HCT116 (cell line): Measurements from ENCODE around the gene POP5. TPM values are rescaled to one million over a fixed set of nuclear protein-coding genes. Genes with fewer than 3 reads are reported as not detected.
A peak's percentile ranks its signal among the peaks of the same experiment; 100 is the strongest.

Experiments
- ATAC-seq: fragments of 200-7000 bp; cut with Tn5 transposase; 2 replicates; pipeline ENCODE4 v1.9.1; 2020; ENCODE audit warnings: mild to moderate bottlenecking, moderate library complexity
- BruUV-seq: library from RNA; stranded (reverse); fragments of 400-500 nt; replicated peaks from 2 replicates; lab custom pipeline; 2021; lab: Mats Ljungman, UMichigan
- CTCF ChIA-PET: fragments of 300-600 bp; sonication (Branson Sonifier 250); formaldehyde crosslinking; loops from one replicate; lab custom pipeline; 2021; ENCODE audit warnings: antibody characterized with exemption; lab: Charles Lee
- POLR2A ChIA-PET: fragments of 300-600, 350-600 bp; sonication (Branson Sonifier 250); formaldehyde crosslinking; loops from one replicate; lab custom pipeline; 2021; ENCODE audit warnings: antibody characterized with exemption; lab: Charles Lee
- RAD21 ChIA-PET, 2 experiments: fragments of 300-600 bp; sonication (Branson Sonifier 250); formaldehyde crosslinking; loops; one replicate each; lab custom pipeline; 2023; ENCODE audit warnings: low total read pairs in 2 of 2; ENCODE audit not compliant: uncharacterized antibody in 2 of 2, unreplicated experiment in 2 of 2, low non-redundant PET in 1 of 2; lab: Charles Lee
- DNase-seq: peaks from one replicate; pipeline ENCODE4 v3.0.0-alpha.2; 2010; ENCODE audit warnings: low read depth, low spot score
- H2AFZ ChIP-seq: fragments of 200-600 bp; shearing (Covaris generic), sonication (generic); 2 replicates; pipeline ENCODE4 v1.6.1; 2017; ENCODE audit warnings: low read depth, mixed run types, mixed read lengths, antibody characterized with exemption, low read length; ENCODE audit not compliant: poor library complexity, severe bottlenecking
- H3K27ac ChIP-seq: 2 replicates; pipeline ENCODE4 v1.5.1; 2012; ENCODE audit warnings: low read depth, low read length
- H3K27me3 ChIP-seq: fragments of 200-600 bp; sonication (generic); 2 replicates; pipeline ENCODE4 v1.6.1; 2016; ENCODE audit warnings: mixed run types, low read length, mixed read lengths; ENCODE audit not compliant: insufficient read depth
- H3K36me3 ChIP-seq, 2 experiments: fragments of 200-500 bp in 1 of 2; fragments of 200-600 bp in 1 of 2; sonication (Bioruptor generic) in 1 of 2; sonication (generic) in 1 of 2; 2 replicates each; pipeline versions ENCODE4 v1.5.1 to v1.6.1; 2014 to 2016; ENCODE audit warnings: low read length in 2 of 2, inconsistent platforms in 1 of 2, mixed read lengths in 1 of 2, mixed run types in 1 of 2; ENCODE audit not compliant: insufficient read depth in 2 of 2, control insufficient read depth in 1 of 2
- H3K4me1 ChIP-seq, 2 experiments: fragments of 200-600 bp in 1 of 2; sonication (generic) in 1 of 2; 2 replicates each; pipeline versions ENCODE4 v1.5.1 to v1.6.1; 2012 to 2017; ENCODE audit warnings: low read length in 2 of 2, inconsistent platforms in 1 of 2, mild to moderate bottlenecking in 1 of 2, mixed read lengths in 1 of 2, mixed run types in 1 of 2, moderate library complexity in 1 of 2; ENCODE audit not compliant: insufficient read depth in 2 of 2, control insufficient read depth in 1 of 2
- H3K4me2 ChIP-seq: fragments of 200-600 bp; sonication (generic); 2 replicates; pipeline ENCODE4 v1.6.1; 2017; ENCODE audit warnings: mixed run types, low read length, mixed read lengths
- H3K4me3 ChIP-seq, 2 experiments: fragments of 200-600 bp in 1 of 2; sonication (generic) in 1 of 2; replicated peaks in 1 of 2; 2 replicates each; pipeline ENCODE4 v1.5.1; 2011 to 2016; ENCODE audit warnings: low read length in 2 of 2, control low read depth in 1 of 2, low read depth in 1 of 2, mild to moderate bottlenecking in 1 of 2, mixed read lengths in 1 of 2, mixed run types in 1 of 2
- H3K79me2 ChIP-seq: fragments of 200-600 bp; sonication (generic); 2 replicates; pipeline ENCODE4 v1.6.1; 2017; ENCODE audit warnings: mild to moderate bottlenecking, mixed run types, low read length, moderate library complexity, mixed read lengths; ENCODE audit not compliant: insufficient read depth
- H3K9ac ChIP-seq: fragments of 200-600 bp; sonication (generic); 2 replicates; pipeline ENCODE4 v1.6.1; 2016; ENCODE audit warnings: low read length, mixed read lengths
- H3K9me2 ChIP-seq: fragments of 200-600 bp; sonication (generic), shearing (Covaris generic); 2 replicates; pipeline ENCODE4 v1.6.1; 2017; ENCODE audit warnings: mixed run types, mild to moderate bottlenecking, moderate library complexity; ENCODE audit not compliant: insufficient read depth
- H3K9me3 ChIP-seq, 2 experiments: fragments of 200-500 bp in 1 of 2; fragments of 200-600 bp in 1 of 2; sonication (Bioruptor generic) in 1 of 2; sonication (generic) in 1 of 2; 2 replicates each; pipeline ENCODE4 v1.6.1; 2014 to 2017; ENCODE audit warnings: low read length in 2 of 2, mixed read lengths in 2 of 2, inconsistent platforms in 1 of 2, low read depth in 1 of 2, mild to moderate bottlenecking in 1 of 2, mixed run types in 1 of 2, moderate library complexity in 1 of 2; ENCODE audit not compliant: control insufficient read depth in 1 of 2, insufficient read depth in 1 of 2
- H4K20me1 ChIP-seq: fragments of 200-600 bp; sonication (generic), shearing (Covaris generic); 2 replicates; pipeline ENCODE4 v1.6.1; 2017; ENCODE audit warnings: mixed run types, mild to moderate bottlenecking, moderate library complexity; ENCODE audit not compliant: insufficient read depth
- CBX3 ChIP-seq: IDR thresholded peaks from 2 replicates; pipeline ENCODE4 v1.6.1; 2012; ENCODE audit warnings: low read depth
- CEBPB ChIP-seq: IDR thresholded peaks from 2 replicates; pipeline ENCODE4 v1.6.1; 2012; ENCODE audit warnings: low read depth
- CTCF ChIP-seq, 3 experiments: fragments of 200-600 bp in 1 of 3; sonication (generic) in 1 of 3; IDR thresholded peaks in 2 of 3; conservative IDR thresholded peaks in 1 of 3; 2 replicates each; pipeline ENCODE4 v1.5.1; 2012 to 2017; ENCODE audit warnings: low read depth in 2 of 3, low read length in 2 of 3, antibody characterized with exemption in 1 of 3, borderline replicate concordance in 1 of 3, control low read depth in 1 of 3, mild to moderate bottlenecking in 1 of 3, mixed read lengths in 1 of 3, mixed run types in 1 of 3, moderate library complexity in 1 of 3; ENCODE audit not compliant: insufficient read depth in 1 of 3
- JUND ChIP-seq: IDR thresholded peaks from 2 replicates; pipeline ENCODE4 v1.6.1; 2012
- POLR2AphosphoS5 ChIP-seq: IDR thresholded peaks from 2 replicates; pipeline ENCODE4 v1.6.1; 2011; ENCODE audit warnings: mild to moderate bottlenecking, low read depth, low read length, moderate library complexity
- SIN3A ChIP-seq: IDR thresholded peaks from 2 replicates; pipeline ENCODE4 v1.6.1; 2012; ENCODE audit warnings: low read depth
- SP1 ChIP-seq: IDR thresholded peaks from 2 replicates; pipeline ENCODE4 v1.6.1; 2012; ENCODE audit warnings: low read depth
- ZFX ChIP-seq: fragments of 450-650 bp; IDR thresholded peaks from 2 replicates; pipeline ENCODE4 v1.6.1; 2017
- ZNF274 ChIP-seq: fragments of 200-500 bp; sonication (Bioruptor generic); IDR thresholded peaks from 2 replicates; pipeline ENCODE4 v1.6.1; 2014; ENCODE audit warnings: mild to moderate bottlenecking, low read depth, low read length, inconsistent platforms
- intact Hi-C: fragments of 100-400 bp; cut with micrococcal nuclease; formaldehyde crosslinking; loops from 2 replicates; pipeline ENCODE4 v1.10.0; 2022
- total RNA-seq: library from RNA; stranded (reverse); gene quantifications from one replicate; pipeline ENCODE4 v1.2.1, GENCODE V29; 2021; ENCODE audit not compliant: unreplicated experiment
- TF ChIP-seq, protein P1 (sequence below): IDR thresholded peaks from 2 replicates; pipeline ENCODE4 v1.6.1; 2012

The POP5 gene
- total RNA-seq, 1 experiment from 2014 or later, result 66.9 TPM

- TF ChIP-seq CTCF (IDR thresholded peaks at IDR 0.05 in 2 of 3, conservative IDR thresholded peaks at IDR 0.05 in 1 of 3; ENCODE audit: borderline replicate concordance in 1 of 3, insufficient read depth in 1 of 3, low read depth in 2 of 3, low read length in 2 of 3) (no peak), CBX3 (no peak), ZNF274 (no peak), SIN3A (no peak), CEBPB (no peak), JUND (no peak), SP1 (no peak), ZFX (no peak)
Observed at GRCh38 chr12:120537856-120538220, 43.4 kb downstream of the POP5 start (continued).

DNA sequence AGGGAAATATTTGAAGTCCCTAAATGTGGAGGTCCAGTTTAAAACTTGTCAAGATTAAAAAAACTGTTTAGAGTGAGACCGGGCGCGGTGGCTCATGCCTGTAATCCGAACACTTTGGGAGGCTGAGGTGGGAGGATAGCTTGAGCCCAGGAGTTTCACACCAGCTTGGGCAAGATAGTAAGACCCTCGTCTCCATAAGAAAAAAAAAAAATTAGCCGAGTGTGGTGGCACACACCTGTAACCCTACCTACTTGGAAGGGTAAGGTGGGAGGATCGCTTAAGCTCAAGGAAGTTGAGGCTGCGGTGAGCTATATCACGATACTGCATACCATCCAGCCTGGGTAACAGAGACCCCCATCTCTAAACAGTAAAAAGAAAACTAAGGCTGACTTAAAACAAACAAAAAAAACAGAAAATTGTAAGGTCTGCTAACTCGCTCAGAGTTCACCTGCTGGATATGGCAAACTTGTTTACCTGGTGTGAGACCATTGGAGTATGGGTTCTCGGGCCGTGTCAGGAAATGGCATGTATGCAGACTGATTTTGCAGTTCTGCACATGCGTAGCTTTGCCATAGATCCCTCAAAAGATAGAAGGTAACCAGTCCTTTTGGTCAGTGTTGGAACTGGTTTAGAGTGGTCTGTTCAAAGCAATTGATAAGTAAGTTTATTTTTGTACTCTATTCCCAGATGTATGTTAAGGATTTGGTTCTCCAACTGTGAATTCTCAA lies 45.0 kb downstream of the POP5 start:
- CTCF ChIA-PET, result no interaction called here
- no peak for DNase-seq

More for the DNA sequence above, 45.0 kb downstream of the POP5 start:
- peak overlapping the region; percentile 97 for H3K4me2 ChIP-seq
- TF ChIP-seq, protein P1, sequence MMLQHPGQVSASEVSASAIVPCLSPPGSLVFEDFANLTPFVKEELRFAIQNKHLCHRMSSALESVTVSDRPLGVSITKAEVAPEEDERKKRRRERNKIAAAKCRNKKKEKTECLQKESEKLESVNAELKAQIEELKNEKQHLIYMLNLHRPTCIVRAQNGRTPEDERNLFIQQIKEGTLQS, result no peak
- TF ChIP-seq POLR2AphosphoS5, result 0 out of 2 replicates have a peak, but pooled peaks have one; percentile 9
- H2AFZ ChIP-seq, result no peak overlapping the region
- H3K79me2 ChIP-seq, result peaks cover 70% of the 10 kb centered on the region
- RAD21 ChIA-PET, result no interaction called here
- H3K9me2 ChIP-seq, result no peaks in the 10 kb centered on the region
- H3K4me1 ChIP-seq, result peaks cover 27 to 47% of the 10 kb centered on the region in 2 experiments
- peaks cover 12% of the 10 kb centered on the region; the same call in 1 of the 2 replicates for H4K20me1 ChIP-seq
- H3K9me3 ChIP-seq, result no peaks in the 10 kb centered on the region
- H3K36me3 ChIP-seq, result peaks cover 4 to 17% of the 10 kb centered on the region in 2 experiments; a peak in 2 of 4 replicates
- BruUV-seq, result no TSS peak
- POLR2A ChIA-PET, result no interaction called here
- peak overlapping the region in 1 of 2 experiments; percentile 81; a peak in 1 of 4 replicates for H3K4me3 ChIP-seq
- H3K27ac ChIP-seq, result no peak overlapping the region
- H3K27me3 ChIP-seq, result no peaks in the 10 kb centered on the region
- H3K9ac ChIP-seq, result peak overlapping the region; percentile 95
- ATAC-seq, result no peak
- intact Hi-C loops, result loop anchor here (10.0 kb wide), 1 partner anchor 211 kb away; the partner anchor contains the start of gene PLA2G1B
